NCI-H2029 treated with DMSO at 0.1 percent for 48 hours (cell line): ENCODE measurements around the gene MAEA.

Source experiments
- DNase-seq: peaks from one replicate; lab custom pipeline; 2025; lab: John Stamatoyannopoulos, UW

Gene MAEA

GRCh38 chr4:1249731-1250526 is 39.8 kb upstream of the MAEA start:
- DNase-seq, result no peak

- DNase-seq, result no peak
Observed at GRCh38 chr4:1250527-1250812, 39.2 kb upstream of the MAEA start.

DNA sequence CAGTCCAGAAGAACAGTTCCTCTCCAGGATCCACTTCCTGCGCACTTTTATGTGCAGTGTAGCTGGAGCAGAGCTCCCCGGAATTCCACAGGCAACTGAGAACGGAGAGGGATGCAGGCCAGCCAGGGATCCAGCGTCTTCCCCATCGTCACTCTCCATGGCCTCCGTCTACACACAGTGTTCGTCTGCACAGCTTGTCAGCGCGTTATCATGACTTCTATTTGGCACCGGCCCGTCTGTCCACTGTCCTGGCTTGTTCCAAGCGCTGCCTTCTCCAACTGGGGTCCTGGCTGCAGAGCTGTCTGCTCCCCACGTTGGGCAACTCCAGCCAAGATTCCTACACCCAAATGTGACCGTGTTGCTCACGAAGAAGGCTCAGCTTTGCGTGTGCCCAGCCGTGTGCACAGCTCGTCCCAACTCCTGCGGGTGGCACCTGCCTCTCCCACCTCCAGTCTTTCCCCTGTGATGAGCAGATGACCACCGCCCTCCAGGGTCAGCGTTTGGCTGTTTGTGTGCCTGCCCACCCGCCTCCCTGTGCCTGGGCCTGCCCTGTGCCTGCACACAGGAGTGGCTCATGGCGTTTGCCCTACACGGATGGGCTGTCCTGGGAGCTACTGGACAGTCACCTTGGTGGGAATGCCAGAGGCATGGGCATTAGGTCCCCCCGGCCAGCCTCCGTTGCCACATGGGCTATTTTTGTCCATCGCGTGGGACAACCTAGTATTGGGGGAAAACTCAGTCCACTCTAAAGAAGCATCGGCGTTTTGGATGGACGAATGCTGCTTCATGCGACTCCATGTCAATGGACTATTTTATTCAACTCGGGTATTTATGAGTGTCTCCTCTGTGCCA is 38.5 kb upstream of the MAEA start:
- DNase-seq, result no peak

DNA sequence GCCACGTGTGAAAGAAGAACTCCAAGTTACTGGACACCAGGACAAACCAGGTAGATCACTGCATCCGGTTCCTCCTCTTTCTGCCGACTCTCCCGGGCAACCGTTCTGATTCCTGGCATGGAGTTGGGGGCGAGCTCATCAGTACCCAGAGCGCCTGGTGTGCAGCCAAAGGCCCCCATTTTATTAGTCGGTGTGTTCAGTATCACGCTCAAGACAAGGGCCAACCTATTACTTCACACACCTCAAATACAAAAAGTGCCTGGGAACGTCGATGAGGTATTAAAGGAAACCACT is 38.0 kb upstream of the MAEA start:
- DNase-seq, result no peak

DNA sequence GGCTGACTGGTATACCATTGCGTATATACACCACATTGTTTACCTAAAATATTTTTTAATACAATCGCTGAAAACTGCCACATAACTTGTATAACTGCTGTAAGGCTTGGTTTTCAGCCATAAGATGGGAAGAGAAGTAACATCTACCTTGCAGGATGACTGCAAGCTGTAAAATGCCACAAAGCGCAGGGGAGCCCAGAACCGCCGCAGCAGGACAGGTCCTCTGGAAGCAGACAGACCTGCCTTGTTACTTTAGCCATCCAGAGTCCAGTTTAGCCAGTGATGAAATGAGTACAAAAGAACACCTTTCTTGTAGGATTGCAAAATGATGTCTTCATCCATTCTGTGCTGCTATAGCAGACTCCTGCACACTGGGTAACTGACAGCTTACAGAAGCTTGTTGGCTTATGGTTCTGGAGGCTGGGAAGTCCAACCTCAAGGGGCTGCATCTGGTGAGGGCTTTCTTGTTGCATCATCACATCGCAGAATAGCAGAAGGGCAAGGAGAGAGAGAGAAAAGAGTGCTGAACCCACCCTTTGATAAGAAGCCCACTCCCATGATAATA is 36.7 kb upstream of the MAEA start:
- no peak for DNase-seq

- no peak for DNase-seq
Observed at GRCh38 chr4:1253831-1254230, 35.9 kb upstream of the MAEA start.

- no peak for DNase-seq
Observed at GRCh38 chr4:1255151-1255550, 34.5 kb upstream of the MAEA start.

GRCh38 chr4:1255699-1256098 is 34.0 kb upstream of the MAEA start:
- DNase-seq, result no peak

GRCh38 chr4:1258457-1258856 is 31.2 kb upstream of the MAEA start:
- no peak for DNase-seq

GRCh38 chr4:1259966-1260365 is 29.7 kb upstream of the MAEA start:
- DNase-seq, result no peak

- no peak for DNase-seq
Observed at GRCh38 chr4:1260418-1261106, 29.1 kb upstream of the MAEA start.

GRCh38 chr4:1261107-1261928 is 28.4 kb upstream of the MAEA start:
- DNase-seq, result no peak

DNA sequence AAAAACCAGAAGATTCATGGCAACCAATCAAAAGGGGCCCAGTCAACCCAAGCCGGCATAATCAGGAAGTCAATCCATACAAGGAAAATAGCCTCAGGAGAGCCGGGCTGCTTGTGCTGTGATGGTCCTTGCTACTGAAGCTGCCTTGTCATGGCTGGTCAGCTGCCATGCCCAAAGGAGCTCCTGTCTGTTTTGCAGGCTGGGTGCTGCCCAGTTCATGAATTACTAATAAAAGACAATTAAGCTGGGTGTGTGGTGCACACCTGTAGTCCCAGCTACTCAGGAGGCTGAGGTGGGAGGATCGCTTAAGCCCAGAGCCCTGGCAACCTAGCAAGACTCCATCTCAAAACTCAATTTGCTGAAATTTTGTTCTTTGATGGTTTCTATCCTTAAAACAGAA is 24.7 kb upstream of the MAEA start:
- no peak for DNase-seq

DNA sequence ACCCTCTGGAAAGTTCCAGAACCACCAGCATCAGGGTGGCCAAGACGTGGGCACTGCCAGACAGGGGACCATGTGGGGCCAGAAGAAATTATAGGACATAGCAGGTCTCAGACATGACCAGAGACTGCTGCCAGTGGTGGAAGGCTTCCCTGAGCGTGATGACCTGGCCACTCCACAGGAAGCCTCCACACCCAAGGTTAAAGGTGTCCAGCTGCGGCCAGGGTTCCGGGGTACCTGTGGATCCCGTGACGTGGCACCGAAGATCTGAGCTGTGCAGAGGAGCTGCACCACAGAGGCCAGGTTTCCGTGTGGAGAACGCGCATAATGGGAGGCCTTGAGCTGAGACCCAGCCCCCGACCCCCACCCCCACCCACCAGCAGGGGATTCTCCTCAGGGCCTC is 24.3 kb upstream of the MAEA start:
- DNase-seq, result no peak

DNA sequence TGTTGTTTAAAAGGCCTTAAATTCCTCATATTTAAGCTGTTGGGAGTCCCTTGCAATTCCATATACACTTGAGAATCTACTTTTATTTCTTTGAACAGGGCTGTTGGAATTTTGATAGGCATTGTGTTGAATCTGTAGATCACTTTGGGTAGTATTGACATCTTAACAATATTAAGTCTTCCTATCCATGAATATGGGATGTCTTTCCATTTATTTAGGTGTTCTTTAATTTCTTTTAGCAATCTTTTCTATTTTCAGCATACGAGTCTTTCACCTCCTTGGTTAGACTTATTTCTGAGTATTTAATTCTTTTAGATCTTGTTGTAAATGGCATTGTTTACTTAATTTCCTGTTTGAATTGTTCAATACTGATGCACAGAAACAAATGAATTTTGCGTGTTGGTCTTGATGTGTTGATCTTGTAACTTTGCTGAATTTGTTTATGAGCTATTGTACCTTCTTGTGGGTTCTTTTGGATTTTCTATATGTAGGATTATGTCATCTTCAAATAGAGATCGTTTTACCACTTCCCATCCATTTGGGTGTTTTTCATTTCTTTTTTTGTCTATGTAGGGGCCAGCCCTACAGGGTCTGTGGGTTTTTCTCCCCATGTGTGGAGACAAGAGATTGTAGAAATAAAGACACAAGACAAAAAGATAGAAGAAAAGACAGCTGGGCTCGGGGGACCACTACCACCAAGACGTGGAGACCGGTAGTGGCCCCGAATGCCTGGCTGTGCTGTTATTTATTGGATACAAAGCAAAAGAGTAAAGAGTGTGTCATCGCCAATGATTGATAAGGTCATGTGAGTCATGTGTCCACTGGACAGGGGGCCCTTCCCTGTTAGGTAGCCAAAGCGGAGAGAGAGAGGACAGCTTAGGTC is 22.6 kb upstream of the MAEA start:
- DNase-seq, result no peak

GRCh38 chr4:1269209-1269608 is 20.5 kb upstream of the MAEA start:
- DNase-seq, result no peak

GRCh38 chr4:1271686-1272085 is 18.0 kb upstream of the MAEA start:
- no peak for DNase-seq

GRCh38 chr4:1274871-1275270 is 14.8 kb upstream of the MAEA start:
- DNase-seq, result no peak

DNA sequence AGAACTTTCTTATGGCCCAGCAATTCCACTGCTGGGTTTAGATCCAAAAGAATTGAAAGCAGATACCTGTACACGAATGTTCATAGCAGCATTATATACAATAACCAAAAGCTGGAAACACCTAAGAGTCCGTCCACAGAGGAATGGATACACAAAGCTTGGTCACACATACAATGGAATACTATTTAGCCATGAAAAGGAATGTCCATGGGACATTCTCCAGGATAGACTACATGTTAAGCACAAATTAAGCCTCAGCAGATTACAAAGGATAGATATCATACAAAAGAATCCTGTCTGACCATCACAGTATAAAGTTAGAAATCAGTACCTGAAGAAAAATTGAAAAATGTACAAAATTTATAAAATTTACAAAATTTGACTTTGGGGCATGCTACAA is 12.7 kb upstream of the MAEA start:
- DNase-seq, result no peak

DNA sequence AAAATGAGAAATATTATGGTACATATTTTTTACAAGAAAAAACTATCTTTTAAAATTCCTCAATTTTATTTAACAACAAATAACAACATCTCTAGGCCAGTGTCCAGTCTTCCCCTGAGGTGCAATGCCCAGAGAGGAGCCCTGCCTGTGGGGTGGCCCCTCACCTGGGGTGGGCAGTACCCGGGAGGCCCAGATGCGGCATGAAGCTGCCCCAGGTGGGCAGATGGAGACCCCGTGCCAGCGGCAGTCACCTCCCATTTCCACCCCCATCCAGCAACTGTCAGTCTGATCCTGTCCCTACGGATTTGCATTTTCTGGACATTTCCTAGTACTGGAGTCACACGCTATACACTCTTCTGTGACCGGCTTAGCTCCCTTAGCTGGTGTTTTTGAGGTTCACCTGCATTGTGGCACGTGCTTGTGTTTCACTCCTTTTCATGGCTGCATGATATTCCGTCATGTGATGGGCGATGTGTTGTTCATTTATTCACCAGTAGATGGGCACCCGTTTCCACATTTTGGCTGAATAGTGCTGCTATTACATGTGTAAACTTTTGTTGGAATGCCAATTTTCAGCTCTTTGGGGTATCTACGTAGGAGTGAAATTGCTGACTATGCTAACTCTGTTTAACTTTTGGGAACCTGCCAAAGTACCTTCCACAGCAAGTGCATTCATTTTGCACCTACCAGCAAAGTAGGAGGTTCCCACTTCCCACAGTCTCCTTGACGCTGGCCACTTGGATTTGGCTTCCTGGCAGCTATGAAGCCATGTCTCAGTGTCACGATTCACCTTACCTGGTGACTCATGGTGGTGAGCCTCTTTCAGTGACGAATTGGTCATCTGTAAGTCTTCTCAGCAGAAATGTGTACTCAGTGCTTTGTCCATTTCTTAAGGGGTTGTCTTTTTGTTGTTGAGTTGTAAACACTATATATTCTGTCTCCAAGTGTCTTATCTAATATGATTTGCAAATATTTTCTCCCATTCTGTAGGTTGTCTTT is 11.7 kb upstream of the MAEA start:
- DNase-seq, result no peak
